ENCODE measurements around the gene MT1F.

DNA sequence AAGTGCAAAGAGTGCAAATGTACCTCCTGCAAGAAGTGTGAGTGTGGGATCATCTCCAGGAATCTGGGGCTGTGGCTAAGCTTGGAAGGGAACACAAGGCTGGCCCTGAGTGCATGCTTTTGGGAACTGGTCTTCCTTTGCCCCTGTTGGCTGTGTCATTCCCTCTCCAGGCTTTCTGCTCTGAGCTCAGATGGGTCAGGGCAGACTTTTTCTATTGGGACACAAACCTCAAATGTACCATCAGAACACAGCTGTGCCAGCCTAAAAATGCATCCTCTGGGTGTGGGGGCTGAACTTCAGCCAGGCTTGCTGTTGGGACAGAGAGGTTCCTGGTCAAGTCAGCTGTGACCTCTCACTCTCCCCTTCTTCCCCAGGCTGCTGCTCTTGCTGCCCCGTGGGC is 5.2 kb upstream of the MT1F start:
- TF ChIP-seq POLR2A (IDR thresholded peaks at IDR 0.05) (no peak), POLR2AphosphoS5 (IDR thresholded peaks at IDR 0.05) (no peak), CTCF (IDR thresholded peaks at IDR 0.05) (no peak)
